GM15510 (cell line): Measurements from ENCODE around the gene BBOF1.

Source experiments
- POLR2A ChIP-seq: IDR thresholded peaks from 3 replicates; pipeline ENCODE4 v1.6.1; 2011; ENCODE audit warnings: borderline replicate concordance; ENCODE audit not compliant: insufficient read length; ENCODE audit errors: extremely low read depth

BBOF1 gene

DNA sequence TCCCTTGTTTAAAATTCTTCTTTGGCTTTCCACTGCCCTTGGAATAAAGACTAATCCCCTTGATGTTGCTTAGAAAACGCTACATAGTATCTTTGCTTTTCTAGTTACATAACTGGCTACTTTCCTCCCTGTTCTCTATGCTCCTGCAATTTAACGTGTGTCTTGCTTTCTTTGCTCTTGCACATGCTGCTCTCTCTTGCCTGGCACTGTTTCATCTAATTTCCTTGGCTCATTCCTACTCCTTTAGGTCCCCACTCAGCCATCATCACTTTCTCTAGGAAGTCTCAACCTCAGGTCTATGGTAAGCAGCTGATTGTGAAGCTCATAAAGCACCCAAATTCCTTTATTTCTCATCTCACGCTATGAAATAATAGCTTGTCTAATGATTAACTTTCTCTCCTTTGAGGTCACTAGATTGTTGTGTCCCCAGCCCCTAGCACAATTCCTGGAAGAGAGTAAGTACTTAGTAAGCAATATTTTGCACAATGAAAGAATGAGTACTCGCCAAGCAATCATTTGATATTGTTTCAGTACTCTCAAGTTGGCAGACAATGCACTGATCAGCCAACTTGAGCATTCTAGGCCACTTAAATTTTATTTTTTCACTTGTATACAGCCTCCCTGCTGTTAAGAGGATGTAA is 61.8 kb downstream of the BBOF1 start:
- no peak for TF ChIP-seq POLR2A

DNA sequence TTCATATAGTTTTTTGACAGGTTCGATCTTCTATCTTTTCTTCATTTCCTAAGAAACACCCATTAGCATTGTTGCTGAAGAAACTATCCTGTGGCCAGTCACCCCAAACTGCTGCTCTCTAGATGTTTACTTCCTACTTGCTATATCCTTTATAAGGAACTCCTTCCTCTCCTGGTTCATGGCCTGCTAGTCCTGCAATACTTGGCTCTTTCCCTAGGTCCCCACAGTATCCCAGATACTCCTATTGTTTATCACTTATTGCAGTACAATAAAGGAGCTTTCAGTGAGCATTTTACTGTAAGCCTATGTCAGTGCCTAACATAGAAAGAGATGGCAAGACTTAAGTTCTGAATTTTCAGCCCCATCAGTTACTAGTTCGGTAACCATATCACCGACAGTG is 62.3 kb downstream of the BBOF1 start:
- TF ChIP-seq POLR2A = no peak

DNA sequence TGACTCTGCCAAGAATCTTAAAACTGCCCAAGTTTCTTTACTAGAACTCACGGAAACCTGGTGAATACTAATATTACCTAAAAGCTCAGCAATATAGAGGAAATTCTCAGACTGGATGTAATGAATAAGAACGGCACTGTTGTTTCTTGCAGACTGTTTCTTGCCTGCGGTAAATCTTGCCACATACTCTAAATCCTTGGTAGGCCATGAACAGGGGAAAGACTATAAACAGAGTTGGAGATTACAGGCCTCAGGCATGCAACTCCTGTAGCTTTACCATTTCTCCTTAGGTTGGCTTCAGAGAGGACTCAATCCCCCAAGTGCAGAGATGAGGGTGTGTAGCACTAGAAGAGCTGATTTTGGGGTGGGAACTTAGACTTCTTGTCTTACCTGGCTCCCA is 64.0 kb downstream of the BBOF1 start:
- no peak for TF ChIP-seq POLR2A

DNA sequence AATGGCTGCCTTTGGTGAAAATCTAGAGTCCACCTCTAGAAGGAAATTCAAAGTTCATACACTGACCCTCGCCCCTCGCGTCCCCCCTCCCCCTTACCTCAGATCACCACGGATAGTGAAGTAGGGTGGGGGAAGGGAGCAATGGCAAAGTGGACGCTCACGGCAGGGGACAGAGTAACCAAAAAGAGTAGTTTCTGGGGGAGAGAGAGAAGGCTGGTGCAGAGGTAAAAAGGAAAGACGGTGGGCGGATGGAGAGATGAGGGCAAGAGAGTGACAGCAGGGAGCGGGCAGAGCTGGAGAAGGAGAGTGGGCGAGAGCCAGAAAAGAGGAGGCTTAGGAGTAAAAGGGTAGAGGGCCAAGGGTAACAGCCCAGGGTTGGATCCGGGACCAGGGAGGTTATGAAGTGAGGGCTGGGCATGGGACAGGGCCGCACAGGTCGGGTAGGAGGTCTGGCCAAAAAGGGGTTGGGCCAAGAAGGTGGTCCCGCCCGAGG is 64.7 kb downstream of the BBOF1 start:
- no peak for TF ChIP-seq POLR2A

DNA sequence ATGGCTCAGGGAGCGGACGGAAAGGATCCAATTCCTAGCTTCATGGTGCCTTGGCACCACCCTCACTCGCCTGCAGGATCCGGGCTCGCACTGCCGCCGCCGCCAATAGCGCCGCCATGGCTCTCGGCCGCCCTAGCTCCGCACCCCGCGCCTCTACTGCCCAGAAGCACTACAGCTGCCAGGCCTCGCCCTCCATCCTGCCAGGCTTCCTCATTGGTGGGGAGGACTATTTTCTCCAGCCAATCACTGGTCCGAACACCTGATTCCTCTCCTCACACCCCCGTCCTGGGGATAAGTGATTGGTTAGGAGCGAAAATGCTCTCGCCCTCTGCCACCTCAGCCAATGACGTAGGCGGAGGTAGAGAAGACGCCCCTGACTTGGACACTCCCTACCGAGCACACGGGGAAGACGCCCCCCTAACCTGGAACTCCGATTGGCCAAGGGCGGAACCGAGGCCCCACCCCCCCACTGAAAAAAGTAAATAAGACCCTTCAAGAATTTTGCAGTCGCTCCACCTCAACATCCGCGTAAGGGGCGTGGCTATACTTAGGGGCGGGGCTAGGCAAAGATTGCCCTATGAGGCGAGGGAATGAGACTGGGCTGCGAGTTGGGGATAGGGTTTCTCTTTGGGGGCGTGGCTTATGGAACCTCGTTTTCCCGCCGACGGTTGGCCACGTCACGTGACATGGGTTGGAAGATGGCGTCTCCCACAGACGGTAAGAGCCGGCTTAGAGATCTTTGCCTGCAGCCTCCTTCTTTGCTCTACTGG is 65.3 kb downstream of the BBOF1 start, which contains the start of the genes ALDH6A1 and LIN52:
TSS of gene ALDH6A1 (minus strand) at position 177 of the 770 bp plus-strand sequence. CDS start at position 118, 59 bp downstream.
TSS of gene LIN52 (plus strand) at position 680 of the 770 bp plus-strand sequence. CDS start at position 699, 19 bp downstream.
- TF ChIP-seq POLR2A = peak; percentile 75

DNA sequence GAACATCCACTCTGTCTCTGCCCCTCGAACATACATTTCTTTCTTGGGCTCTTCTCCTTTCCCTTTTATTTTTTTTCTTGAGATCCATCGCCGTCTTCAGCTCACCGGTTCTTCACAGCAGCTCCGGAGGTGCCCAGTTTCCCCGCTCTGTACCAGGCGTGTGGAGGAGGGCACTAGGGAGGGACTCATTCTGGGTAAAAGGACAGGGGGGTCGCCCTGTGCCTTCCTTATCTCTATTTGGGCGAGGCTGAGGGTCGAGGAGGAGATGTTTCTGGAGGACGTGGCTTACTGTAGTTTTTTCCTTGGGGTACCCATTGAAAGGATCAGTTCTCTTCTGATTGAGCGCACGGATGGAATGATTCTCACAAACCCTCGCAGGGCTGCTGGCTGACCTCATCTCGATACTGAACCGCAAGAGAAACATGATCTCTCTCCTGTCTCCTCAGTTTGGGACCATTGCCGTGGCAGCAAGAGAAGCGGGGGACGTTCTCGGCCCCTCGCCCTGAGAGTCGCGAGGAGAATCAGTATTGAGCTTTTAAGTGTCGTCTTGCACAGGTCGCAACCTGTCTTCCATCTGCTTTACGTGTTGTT is 66.0 kb downstream of the BBOF1 start:
- no peak for TF ChIP-seq POLR2A

DNA sequence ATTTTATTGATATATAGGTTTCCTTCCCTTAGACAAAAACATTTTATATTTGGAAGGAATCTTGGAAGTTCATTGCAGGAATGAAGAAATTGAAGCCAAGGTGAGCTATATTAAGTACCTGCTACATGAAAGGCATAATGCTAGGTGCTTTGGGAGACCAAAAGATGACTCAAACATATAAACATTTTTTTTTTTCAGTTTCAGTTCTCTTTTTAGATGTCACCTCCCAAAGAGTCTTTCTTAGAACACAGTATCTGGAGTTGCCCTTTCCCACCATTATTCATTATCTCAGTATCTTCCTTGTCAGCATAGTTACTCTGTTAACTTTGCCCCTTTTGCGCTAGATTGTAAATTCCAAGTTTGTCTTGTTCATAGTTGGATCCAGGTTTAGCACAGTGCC is 66.7 kb downstream of the BBOF1 start:
- no peak for TF ChIP-seq POLR2A

DNA sequence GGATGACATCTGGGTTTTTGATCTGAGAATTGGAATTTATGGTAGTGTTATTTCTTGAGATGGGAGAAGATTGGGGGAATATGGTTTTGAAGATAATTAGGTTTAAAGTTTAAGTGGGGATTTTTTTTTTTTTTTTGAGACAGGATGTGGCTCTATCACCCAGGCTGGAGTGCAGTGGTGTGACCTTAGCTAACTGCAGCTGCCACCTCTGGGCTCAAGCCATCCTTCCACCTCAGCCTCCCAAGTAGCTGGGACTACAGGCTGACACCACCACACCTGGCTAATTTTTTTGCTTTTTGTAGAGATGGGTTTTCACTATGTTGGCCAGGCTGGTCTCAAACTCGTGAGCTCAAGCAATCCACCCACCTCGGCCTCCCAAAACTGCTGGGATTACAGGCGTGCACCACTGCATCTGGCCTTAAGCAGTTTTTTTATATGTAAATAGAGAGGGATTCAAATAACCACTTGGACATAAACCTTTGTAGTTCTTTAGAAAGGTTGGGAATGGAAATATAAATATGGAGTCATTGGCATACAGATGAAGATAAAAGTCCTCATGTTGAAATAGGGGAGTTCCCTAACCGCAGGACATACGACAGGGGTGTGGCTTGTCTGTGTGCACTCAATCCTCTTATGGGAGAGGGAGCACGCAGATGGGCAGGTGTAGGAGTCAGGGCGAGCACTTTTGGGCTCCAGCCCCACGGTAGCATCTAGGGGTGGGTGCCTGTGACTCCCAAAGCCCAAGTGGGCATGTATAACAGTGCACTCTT is 70.3 kb downstream of the BBOF1 start:
- TF ChIP-seq POLR2A = no peak

DNA sequence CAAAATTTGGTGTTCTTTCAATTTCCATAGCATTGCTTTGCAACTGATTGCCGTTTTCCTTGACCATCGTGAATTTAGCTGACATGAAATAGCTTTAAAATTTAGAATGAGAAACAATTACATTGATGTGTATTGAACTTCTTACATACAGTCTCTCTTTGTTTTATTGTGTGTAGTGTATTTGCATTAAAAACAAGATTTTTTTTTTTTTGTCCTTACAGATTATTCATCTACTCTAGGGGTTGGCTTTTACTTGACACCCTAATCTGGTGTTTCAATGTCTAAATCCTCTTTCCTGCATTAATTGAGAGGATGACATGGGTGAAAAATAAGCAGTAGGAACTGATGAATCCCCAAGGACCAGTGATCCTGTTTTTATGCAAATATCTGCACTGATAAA is 86.2 kb downstream of the BBOF1 start:
- TF ChIP-seq POLR2A = no peak

DNA sequence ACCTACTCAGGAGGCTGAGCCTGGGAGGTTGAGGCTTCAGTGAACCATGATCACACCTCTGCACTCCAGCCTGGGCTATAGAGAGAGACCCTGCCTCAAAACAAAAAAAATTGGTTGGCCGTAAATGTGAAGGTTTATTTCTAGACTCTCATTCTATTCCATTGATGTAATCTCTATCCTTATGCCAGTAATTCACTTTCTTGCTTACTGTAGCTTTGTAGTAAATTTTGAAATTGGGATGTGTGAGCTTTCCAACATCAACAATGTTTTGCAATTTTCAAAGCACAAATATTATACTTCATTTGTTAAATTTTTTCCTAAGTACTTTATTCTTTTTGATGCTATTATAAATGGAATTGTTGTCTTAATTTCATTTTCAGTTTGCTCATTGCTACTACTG is 90.2 kb downstream of the BBOF1 start:
- TF ChIP-seq POLR2A = no peak
